Aorta (tissue), 5 donors: ENCODE measurements around the gene ERVW-1. TPM values are rescaled to one million over a fixed set of nuclear protein-coding genes. Genes with fewer than 3 reads are reported as not detected.
"Not testable (repeated sequence)": the region's sequence is repeated elsewhere in the genome, so short reads cannot be mapped to it uniquely, and the experiment has no call there.

ENCODE experiments used
- ATAC-seq: fragments of 200-7000 bp; cut with Tn5 transposase; one replicate; pipeline ENCODE4 v1.9.1; 2022; ENCODE audit warnings: moderate library complexity; ENCODE audit not compliant: low FRiP score
- DNase-seq, 2 donors: peaks; one replicate each; pipeline ENCODE4 v3.0.0-alpha.2; 2020
- H3K27ac ChIP-seq, 2 donors: one replicate each; pipeline ENCODE4 v1.5.1; 2013; ENCODE audit warnings: low read length in 2 of 2, mild to moderate bottlenecking in 2 of 2, moderate library complexity in 2 of 2, control low read depth in 1 of 2, inconsistent platforms in 1 of 2, low read depth in 1 of 2
- H3K27me3 ChIP-seq, 2 donors: one replicate each; pipeline ENCODE4 v1.6.1; 2013; ENCODE audit warnings: control low read depth in 1 of 2, low read length in 1 of 2, mild to moderate bottlenecking in 1 of 2, moderate library complexity in 1 of 2; ENCODE audit not compliant: insufficient read depth in 2 of 2, control insufficient read depth in 1 of 2
- H3K36me3 ChIP-seq, 2 donors: one replicate each; pipeline ENCODE4 v1.6.1; 2013; ENCODE audit warnings: control low read depth in 1 of 2, low read length in 1 of 2, mild to moderate bottlenecking in 1 of 2; ENCODE audit not compliant: insufficient read depth in 2 of 2, control insufficient read depth in 1 of 2
- H3K4me1 ChIP-seq, 2 donors: one replicate each; pipeline ENCODE4 v1.6.1; 2013; ENCODE audit warnings: low read length in 2 of 2, control low read depth in 1 of 2, mild to moderate bottlenecking in 1 of 2, moderate library complexity in 1 of 2; ENCODE audit not compliant: insufficient read depth in 2 of 2, control insufficient read depth in 1 of 2
- H3K4me3 ChIP-seq, 2 donors: one replicate each; pipeline ENCODE4 v1.5.1; 2013; ENCODE audit warnings: low read length in 2 of 2, control low read depth in 1 of 2, mild to moderate bottlenecking in 1 of 2
- H3K9me3 ChIP-seq: one replicate; pipeline ENCODE4 v1.6.1; 2013; ENCODE audit warnings: mild to moderate bottlenecking, low read length; ENCODE audit not compliant: control insufficient read depth
- WGBS, 2 donors: extraction: QIAGEN DNeasy Blood & Tissue Kit; methylation state at CpG; one replicate each; pipeline ENCODE4 v1.1.7; 2013; 5-methylcytosine and 5-hydroxymethylcytosine counted together
- intact Hi-C, 2 donors: fragments of 100-400 bp; cut with DNase I; formaldehyde crosslinking; loops; one replicate each; pipeline versions ENCODE4 v1.14.2 to v1.15.0; 2022
- polyA plus RNA-seq, 2 donors: library from polyadenylated mRNA; stranded (reverse); fragments of 200-250 nt; gene quantifications; one replicate each; pipeline ENCODE4 v1.2.3, GENCODE V29; 2013
- total RNA-seq, 2 donors: library from RNA; stranded (reverse); fragmentation: NEBNext Ultra II Directional; extraction: Animal tissue kit (Norgen Biotek cat#: 25700); gene quantifications; one replicate each; pipeline ENCODE4 v1.2.1, GENCODE V29; 2021
- donor health status: healthy with polysubstance abuse.
- donor health status: Bipolar disorder and iron deficiency.
- donor health status: DM: no; HTN: no; CAD: no.
- donor health status: DM: no; HTN: no; CAD: no.
- donor health status: DM: yes; HTN: yes; CAD: no.

The ERVW-1 gene
- total and polyA plus RNA-seq, 4 donors, result not detected

DNA sequence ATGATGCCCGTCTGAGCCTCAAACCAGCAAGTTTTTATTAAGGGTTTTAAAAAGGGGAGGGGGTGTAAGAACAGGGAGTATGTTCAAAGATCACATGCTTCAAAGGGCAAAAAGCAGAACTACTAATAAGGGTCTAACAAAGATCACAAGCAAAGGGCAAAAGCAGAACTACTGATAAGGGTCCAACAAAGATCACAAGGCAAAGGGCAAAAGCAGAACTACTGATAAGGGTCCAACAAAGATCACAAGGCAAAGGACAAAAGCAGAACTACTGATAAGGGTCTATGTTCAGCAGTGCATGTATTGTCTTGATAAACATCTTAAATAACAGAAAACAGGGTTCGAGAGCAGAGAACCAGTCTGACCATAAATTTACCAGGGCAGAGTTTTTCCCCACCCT, 35.0 kb downstream of the ERVW-1 start:
- H3K27me3 ChIP-seq, ATAC-seq, H3K4me3 ChIP-seq, H3K27ac ChIP-seq, H3K36me3 ChIP-seq, H3K9me3 ChIP-seq, DNase-seq, H3K4me1 ChIP-seq: not testable (repeated sequence)
- WGBS, 2 donors, result 87 to 92% methylated on average over 2 of the region's 2 CpGs
- intact Hi-C loops, result loop anchor here (10.0 kb wide), 2 partner anchors 268 to 308 kb away; partner anchors contain the start of genes LRRD1 (in 2 of the 2) and CYP51A1 (in 1 of the 2)

DNA sequence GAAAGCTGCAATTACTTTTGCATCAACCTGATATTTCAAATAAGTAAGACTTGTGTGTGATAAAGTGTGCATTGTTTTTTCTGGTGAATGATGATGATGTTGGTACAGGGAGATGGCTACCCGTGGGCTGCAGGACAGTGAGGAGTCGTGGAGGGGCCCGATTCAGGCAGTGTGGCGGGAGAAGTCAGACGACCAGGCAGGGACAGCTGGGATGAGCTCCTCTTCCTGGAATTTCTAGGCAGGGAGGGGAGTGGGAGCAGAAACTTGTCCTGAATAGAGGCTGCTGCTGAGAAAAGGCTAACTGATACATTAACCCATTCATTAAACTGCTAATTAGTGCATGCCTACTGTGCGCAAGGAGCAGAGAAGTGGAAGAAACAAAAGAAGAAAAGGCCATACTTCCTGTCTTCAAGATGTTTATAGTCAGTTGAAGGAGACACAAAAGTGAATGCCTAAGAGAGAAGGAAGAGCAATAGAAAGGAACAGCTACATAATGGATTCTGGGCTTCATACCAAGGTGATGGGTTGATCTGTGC, 39.7 kb downstream of the ERVW-1 start:
- Histone ChIP-seq H3K4me1 (no peaks in the 10 kb centered on the region), H3K36me3 (no peaks in the 10 kb centered on the region), H3K27ac (no peak overlapping the region), H3K27me3 (no peaks in the 10 kb centered on the region), H3K9me3 (no peaks in the 10 kb centered on the region), H3K4me3 (no peak overlapping the region)
- intact Hi-C loops, result no loop called here
- WGBS, 2 donors, result 69 to 74% methylated on average over 6 of the region's 6 CpGs
- DNase-seq, result no peak
- no peak for ATAC-seq

DNA sequence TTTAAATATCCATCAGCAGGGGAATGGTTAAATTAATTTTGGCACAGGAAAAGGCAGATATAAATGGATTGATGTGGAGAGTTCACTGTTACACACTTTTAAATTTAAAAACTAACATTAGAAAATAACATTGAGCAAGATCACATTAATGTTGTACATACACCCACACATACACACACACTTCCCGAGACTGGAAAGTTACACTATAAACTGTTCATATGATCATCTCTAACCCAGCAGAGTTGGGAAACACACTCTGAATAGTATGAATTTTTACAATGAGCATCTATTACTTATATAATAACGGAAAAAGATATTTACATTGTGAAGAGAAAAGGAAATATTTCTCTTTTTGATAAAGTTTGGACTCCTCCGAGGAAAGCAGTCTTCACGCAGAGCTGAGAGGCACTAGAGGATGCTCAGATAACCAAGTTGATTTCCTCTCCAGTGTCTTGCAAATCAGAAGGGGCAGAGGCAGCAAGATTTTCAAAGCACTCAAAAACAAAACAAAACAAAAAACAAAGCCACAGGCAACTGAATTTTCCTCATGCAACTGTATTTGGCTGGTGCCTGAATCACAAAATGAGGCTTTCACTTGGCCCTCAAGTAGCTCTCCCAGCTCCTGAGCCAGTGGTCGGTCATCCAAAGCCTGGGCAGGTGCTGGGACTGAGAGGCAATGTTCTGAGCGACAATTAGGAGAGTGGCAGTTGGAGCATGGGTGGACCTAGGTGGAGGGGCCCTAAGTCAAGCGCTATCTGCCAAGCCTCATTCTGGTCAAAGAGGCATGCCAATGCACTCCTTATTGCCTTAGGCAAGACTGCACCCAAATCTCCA, 40.9 kb downstream of the ERVW-1 start:
- Histone ChIP-seq H3K27ac (no peak overlapping the region), H3K9me3 (no peaks in the 10 kb centered on the region), H3K27me3 (no peaks in the 10 kb centered on the region), H3K4me1 (no peaks in the 10 kb centered on the region), H3K4me3 (no peak overlapping the region), H3K36me3 (no peaks in the 10 kb centered on the region)
- intact Hi-C loops, result no loop called here
- WGBS, 2 donors, result 57% methylated on average over 7 of the region's 7 CpGs
- ATAC-seq, result no peak
- DNase-seq, result no peak

DNA sequence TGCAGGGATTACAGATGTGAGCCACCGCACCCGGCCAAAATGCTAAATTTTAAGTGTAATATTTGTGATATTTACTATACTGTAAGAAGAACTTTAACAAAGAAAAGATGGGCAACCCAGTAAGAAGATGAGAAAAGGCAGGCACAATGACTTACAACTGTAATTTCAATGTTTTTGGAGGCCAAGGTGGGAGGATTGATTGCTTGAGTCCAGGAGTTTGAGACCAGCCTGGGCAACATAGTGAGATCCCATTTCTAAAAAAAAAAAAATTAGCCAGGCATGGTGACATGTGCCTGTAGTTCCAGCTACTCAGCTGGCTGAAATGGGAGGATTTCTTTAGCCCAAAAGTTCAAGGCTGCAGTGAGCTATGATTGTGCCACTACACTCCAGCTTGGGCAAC, 42.2 kb downstream of the ERVW-1 start:
- no peak for DNase-seq
- ATAC-seq, result no peak
- WGBS, 2 donors, result 92 to 96% methylated on average over 2 of the region's 2 CpGs

DNA sequence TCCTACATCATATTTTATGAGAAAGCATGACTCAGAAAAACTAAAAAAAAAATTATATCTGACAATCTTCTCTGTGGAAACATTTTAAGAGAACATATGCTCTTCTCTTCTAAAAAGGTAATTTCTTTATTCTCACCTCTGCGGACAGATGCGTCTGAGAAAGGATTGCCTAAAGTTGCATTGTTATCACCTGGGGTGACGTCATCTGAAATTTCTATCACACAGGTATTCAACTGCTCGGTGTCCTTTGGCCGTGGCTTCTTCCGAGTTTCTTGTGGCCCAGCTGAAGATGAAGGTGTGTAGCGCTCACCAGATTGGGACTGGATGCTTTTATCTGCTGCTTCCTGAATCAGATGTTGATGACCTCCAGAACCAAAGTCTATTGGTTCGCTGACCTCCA, 44.7 kb downstream of the ERVW-1 start:
- WGBS, 2 donors, result 94 to 96% methylated on average over 8 of the region's 8 CpGs
- H3K9me3 ChIP-seq, result no peaks in the 10 kb centered on the region
- H3K27me3 ChIP-seq, result no peaks in the 10 kb centered on the region
- H3K4me1 ChIP-seq, result no peaks in the 10 kb centered on the region
- no peak for ATAC-seq
- H3K36me3 ChIP-seq, result no peaks in the 10 kb centered on the region
- no peak overlapping the region for H3K4me3 ChIP-seq
- DNase-seq, result no peak
- intact Hi-C loops, result no loop called here
- H3K27ac ChIP-seq, result no peak overlapping the region

More for the DNA sequence above, 42.2 kb downstream of the ERVW-1 start:
- Histone ChIP-seq H3K4me1 (no peaks in the 10 kb centered on the region), H3K36me3 (no peaks in the 10 kb centered on the region), H3K9me3 (no peaks in the 10 kb centered on the region), H3K4me3 (no peak overlapping the region), H3K27ac (no peak overlapping the region), H3K27me3 (no peaks in the 10 kb centered on the region)
- intact Hi-C loops, result no loop called here

DNA sequence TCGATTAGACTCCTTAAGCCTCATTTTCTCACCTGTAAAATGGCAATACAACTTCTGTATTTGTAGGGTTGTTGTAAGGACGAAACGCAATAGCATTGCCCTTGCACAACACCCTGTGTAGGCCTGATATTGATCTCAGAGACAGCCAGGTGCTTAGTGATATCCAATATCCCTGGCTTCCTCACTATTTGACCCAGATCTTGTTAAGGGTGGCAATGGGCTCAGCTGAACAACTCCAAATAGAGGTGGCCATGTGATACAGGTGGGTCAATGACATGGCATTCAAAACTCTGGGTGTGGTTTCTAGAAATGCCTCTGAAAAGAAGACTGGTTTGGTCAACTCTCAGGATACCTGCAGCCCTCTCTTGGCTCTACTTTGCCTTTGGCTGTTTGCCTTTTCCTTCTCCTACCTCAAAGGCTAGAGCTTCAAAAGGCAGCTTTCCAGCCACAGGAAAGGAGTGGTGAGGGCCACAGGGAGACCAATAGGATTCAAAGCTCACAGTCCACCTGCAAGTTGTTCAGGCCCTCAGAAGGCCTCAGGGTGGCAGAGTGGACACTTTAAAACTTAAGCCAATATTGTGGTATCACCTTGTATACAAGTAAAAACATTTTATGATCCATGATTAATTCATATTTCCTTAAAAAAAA, 45.3 kb downstream of the ERVW-1 start:
- intact Hi-C loops, result no loop called here
- Histone ChIP-seq H3K9me3 (no peaks in the 10 kb centered on the region), H3K27me3 (no peaks in the 10 kb centered on the region), H3K36me3 (no peaks in the 10 kb centered on the region), H3K4me3 (no peak overlapping the region), H3K4me1 (no peaks in the 10 kb centered on the region), H3K27ac (no peak overlapping the region)
- 72 to 86% methylated on average over 3 of the region's 3 CpGs for WGBS, 2 donors
- no peak for DNase-seq
- ATAC-seq, result no peak

DNA sequence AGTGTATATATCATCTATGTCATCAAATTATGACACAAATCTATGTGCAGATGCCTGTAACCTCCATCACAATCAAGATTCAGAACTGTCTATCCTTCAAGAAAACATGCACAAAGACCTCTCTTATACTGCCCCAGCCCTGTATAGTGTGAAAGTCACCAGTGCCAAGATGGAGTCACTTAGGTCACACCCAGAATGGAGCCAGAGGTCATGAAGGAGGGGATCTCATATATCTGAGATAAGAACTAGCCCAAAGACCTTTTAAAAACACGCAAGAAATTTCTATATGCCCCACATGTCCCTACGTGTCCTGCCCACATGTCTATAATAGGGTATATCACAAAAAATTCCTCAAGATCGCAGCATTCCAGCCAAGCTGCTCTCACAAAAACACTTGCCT, 50.6 kb downstream of the ERVW-1 start:
- Histone ChIP-seq H3K4me1 (no peaks in the 10 kb centered on the region), H3K27ac (no peak overlapping the region), H3K36me3 (no peaks in the 10 kb centered on the region), H3K27me3 (no peaks in the 10 kb centered on the region), H3K9me3 (no peaks in the 10 kb centered on the region), H3K4me3 (no peak overlapping the region)
- DNase-seq (no peak), ATAC-seq (no peak)
- 61 to 69% methylated on average over 3 of the region's 3 CpGs for WGBS, 2 donors
- intact Hi-C loops, result loop anchor here in 1 of 2 donors (10.0 kb wide), 1 partner anchor 182 kb away; the partner anchor contains the start of genes ANKIB1 and KRIT1

DNA sequence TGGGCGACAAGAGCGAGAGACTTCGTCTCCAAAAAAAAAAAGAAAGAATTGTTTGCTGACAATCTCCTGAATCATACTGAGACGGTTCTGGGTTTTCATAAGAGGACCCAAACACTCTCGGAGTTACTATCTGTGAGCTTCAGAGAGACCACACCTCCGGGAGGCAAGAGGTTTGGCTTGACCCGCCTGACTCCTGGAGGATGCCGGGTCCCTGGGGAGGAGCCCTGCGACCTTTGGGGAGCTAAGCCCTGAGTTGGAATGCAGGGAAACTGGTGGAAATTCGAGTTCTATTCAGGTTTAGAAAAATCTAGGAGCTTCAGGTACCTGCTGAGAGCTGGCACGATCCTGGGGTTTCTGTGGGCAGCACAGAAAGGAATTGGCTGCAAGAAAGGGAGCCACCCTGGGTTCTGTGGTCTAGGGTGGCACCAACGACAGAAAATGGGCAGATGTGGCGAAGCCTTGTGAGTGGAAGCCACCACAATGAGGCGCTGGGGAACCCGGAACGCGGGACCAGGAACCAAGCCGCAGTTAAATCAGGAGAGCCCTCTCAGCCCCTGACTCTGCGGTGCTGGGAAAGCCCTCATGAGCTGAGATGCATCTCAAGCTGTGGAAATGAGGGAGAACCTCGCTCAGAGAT, 52.3 kb downstream of the ERVW-1 start:
- ATAC-seq, result no peak
- WGBS, 2 donors, result 40 to 47% methylated on average over 20 of the region's 20 CpGs
- Histone ChIP-seq H3K4me3 (no peak overlapping the region), H3K4me1 (no peaks in the 10 kb centered on the region), H3K27ac (no peak overlapping the region), H3K27me3 (no peaks in the 10 kb centered on the region), H3K36me3 (no peaks in the 10 kb centered on the region), H3K9me3 (no peaks in the 10 kb centered on the region)
- intact Hi-C loops, result loop anchor here (2.0 to 10.0 kb wide), 2 partner anchors 21 to 181 kb away; partner anchors contain the start of genes ANKIB1 (in 1 of the 2), GATAD1 (in 1 of the 2) and KRIT1 (in 1 of the 2)
- DNase-seq, result no peak
